PC-3 (cell line): Measurements from ENCODE around the gene STEAP1B. TPM values are rescaled to one million over a fixed set of nuclear protein-coding genes. Genes with fewer than 3 reads are reported as not detected.
"Not testable (repeated sequence)": the region's sequence is repeated elsewhere in the genome, so short reads cannot be mapped to it uniquely, and the experiment has no call there.

Experiments used
- ATAC-seq: fragments of 200-7000 bp; cut with Tn5 transposase; 2 replicates; pipeline ENCODE4 v1.9.1; 2020; ENCODE audit warnings: mild to moderate bottlenecking, moderate library complexity
- BruUV-seq: library from RNA; stranded (reverse); fragments of 400-500 nt; replicated peaks from 2 replicates; lab custom pipeline; 2021; lab: Mats Ljungman, UMichigan
- CTCF ChIA-PET: fragments of 300-600 bp; sonication (Branson Sonifier 250); formaldehyde crosslinking; loops from one replicate; lab custom pipeline; 2022; ENCODE audit warnings: antibody characterized with exemption; lab: Charles Lee
- POLR2A ChIA-PET: fragments of 300-600 bp; sonication (Branson Sonifier 250); formaldehyde crosslinking; loops from one replicate; lab custom pipeline; 2022; ENCODE audit warnings: antibody characterized with exemption; ENCODE audit not compliant: unreplicated experiment; lab: Charles Lee
- DNase-seq: peaks from one replicate; pipeline ENCODE4 v3.0.0-alpha.2; 2015
- H2AFZ ChIP-seq: fragments of 300-600 bp; sonication (generic); 2 replicates; pipeline ENCODE4 v1.6.0; 2016; ENCODE audit warnings: antibody characterized with exemption, low read length
- H3F3A ChIP-seq: fragments of 300-600 bp; sonication (generic); one replicate; pipeline ENCODE4 v1.6.0; 2017; ENCODE audit warnings: antibody characterized with exemption, low read length, control low read depth, mild to moderate bottlenecking; ENCODE audit not compliant: unreplicated experiment
- H3K27ac ChIP-seq: fragments of 300-600 bp; sonication (generic); 2 replicates; pipeline ENCODE4 v1.5.1; 2016; ENCODE audit warnings: mild to moderate bottlenecking, low read length
- H3K27me3 ChIP-seq: fragments of 300-600 bp; sonication (generic); 2 replicates; pipeline ENCODE4 v1.6.1; 2016; ENCODE audit warnings: low read length, mixed read lengths
- H3K36me3 ChIP-seq: fragments of 300-600 bp; sonication (generic); 2 replicates; pipeline ENCODE4 v1.6.1; 2016; ENCODE audit warnings: low read depth, mixed run types, low read length, mixed read lengths
- H3K4me1 ChIP-seq: fragments of 300-600 bp; sonication (generic); 2 replicates; pipeline ENCODE4 v1.5.1; 2016; ENCODE audit warnings: low read length; ENCODE audit not compliant: insufficient read depth
- H3K4me2 ChIP-seq: fragments of 300-600 bp; sonication (generic); 2 replicates; pipeline ENCODE4 v1.6.0; 2016; ENCODE audit warnings: low read length
- H3K4me3 ChIP-seq: fragments of 300-600 bp; sonication (generic); 2 replicates; pipeline ENCODE4 v1.5.1; 2016; ENCODE audit warnings: mild to moderate bottlenecking, low read length, mixed read lengths
- H3K79me2 ChIP-seq: fragments of 300-600 bp; sonication (generic); 2 replicates; pipeline ENCODE4 v1.6.1; 2017; ENCODE audit warnings: low read length, mixed read lengths
- H3K9ac ChIP-seq: fragments of 300-600 bp; sonication (generic); 2 replicates; pipeline ENCODE4 v1.6.0; 2016; ENCODE audit warnings: mild to moderate bottlenecking, low read length
- H3K9me2 ChIP-seq: fragments of 300-600 bp; sonication (generic); replicated peaks from 2 replicates; pipeline ENCODE4 v1.6.1; 2016; ENCODE audit warnings: mixed run types, low read length, mixed read lengths
- H3K9me3 ChIP-seq: fragments of 300-600 bp; sonication (generic); 2 replicates; pipeline ENCODE4 v1.6.1; 2016; ENCODE audit warnings: low read length, mixed read lengths
- H4K20me1 ChIP-seq: fragments of 300-600 bp; sonication (generic); 2 replicates; pipeline ENCODE4 v1.6.1; 2016; ENCODE audit warnings: low read length, mixed read lengths
- intact Hi-C: fragments of 100-400 bp; cut with micrococcal nuclease; formaldehyde crosslinking; loops from 2 replicates; pipeline ENCODE4 v1.9.0; 2023
- total RNA-seq: library from RNA; depleted of rRNA; stranded (reverse); fragments of >200 nt; gene quantifications from 2 replicates; pipeline ENCODE4 v1.2.3, GENCODE V29; 2014
- TF ChIP-seq, protein P1 (sequence below): fragments of 300-600 bp; sonication (generic); conservative IDR thresholded peaks from 2 replicates; pipeline ENCODE4 v1.5.1; 2017; ENCODE audit warnings: antibody characterized with exemption, low read depth, mild to moderate bottlenecking, low read length

The STEAP1B gene
- total RNA-seq, 1 experiment from 2014 or later: 0.47 TPM

DNA sequence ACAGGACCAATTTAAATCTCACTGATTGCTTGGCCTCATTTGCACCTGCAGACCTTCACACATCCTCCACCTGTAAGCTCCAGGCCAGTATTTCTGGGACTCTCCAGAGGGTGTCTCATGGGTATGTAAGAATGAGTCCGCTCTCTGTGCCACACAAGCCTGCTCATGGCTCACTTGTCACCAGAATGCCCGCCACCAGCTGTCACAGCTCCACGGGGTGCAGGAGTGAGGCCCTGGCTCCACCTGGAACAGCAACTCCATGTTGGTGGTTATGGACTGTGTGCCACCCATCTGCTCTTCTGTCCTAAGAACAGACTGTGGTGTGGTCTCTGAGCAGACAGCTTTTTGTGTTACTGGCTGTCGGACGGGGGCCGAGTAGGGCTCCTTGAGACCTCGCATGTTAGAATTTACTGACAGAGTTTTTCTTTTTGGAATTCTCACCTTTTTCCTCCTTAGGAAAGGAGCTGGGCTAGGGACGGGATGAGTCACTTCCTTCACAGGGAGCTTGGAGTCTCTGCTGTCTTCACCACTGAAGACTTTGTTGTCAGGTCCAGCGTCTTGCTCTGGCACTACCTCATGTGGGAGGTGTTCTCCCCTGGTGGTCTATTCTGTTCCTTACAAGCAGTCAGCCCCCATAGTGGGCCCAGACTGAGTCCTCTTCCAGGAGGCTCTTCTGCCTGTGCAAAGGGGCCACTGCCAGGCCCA, 6.5 kb upstream of the STEAP1B start:
- BruUV-seq, H3K79me2 ChIP-seq, H2AFZ ChIP-seq, H3K9me2 ChIP-seq, H3K4me2 ChIP-seq, POLR2A ChIA-PET, H3K4me3 ChIP-seq, H3K4me1 ChIP-seq, H3K9me3 ChIP-seq, H3K36me3 ChIP-seq, H4K20me1 ChIP-seq, intact Hi-C loops, DNase-seq, H3K27me3 ChIP-seq, H3F3A ChIP-seq, H3K9ac ChIP-seq, H3K27ac ChIP-seq, CTCF ChIA-PET: not testable (repeated sequence)
- peak; percentile 95 for ATAC-seq

DNA sequence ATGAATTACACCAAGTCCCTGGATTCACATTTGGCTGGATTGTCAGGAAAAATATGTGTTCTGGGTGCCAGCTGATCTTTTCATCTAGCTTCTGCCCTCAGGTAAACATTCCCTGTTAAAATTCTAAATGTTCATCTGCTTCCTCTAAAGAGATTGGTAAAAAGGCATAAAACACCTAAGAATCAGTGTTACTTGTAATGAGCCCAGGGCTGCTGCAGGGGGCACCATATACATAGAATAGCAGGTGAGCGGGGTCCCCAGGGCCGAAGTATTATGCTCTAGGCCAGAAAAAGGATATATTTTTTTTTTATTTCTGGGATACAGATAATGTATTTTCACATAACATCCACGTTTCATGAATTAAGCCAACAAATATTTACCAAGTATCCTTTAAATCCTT, 4.5 kb upstream of the STEAP1B start:
- TF ChIP-seq, protein P1, sequence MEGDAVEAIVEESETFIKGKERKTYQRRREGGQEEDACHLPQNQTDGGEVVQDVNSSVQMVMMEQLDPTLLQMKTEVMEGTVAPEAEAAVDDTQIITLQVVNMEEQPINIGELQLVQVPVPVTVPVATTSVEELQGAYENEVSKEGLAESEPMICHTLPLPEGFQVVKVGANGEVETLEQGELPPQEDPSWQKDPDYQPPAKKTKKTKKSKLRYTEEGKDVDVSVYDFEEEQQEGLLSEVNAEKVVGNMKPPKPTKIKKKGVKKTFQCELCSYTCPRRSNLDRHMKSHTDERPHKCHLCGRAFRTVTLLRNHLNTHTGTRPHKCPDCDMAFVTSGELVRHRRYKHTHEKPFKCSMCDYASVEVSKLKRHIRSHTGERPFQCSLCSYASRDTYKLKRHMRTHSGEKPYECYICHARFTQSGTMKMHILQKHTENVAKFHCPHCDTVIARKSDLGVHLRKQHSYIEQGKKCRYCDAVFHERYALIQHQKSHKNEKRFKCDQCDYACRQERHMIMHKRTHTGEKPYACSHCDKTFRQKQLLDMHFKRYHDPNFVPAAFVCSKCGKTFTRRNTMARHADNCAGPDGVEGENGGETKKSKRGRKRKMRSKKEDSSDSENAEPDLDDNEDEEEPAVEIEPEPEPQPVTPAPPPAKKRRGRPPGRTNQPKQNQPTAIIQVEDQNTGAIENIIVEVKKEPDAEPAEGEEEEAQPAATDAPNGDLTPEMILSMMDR: peak; percentile 43; the same call in 1 of the 2 replicates
- H3K79me2 ChIP-seq, H4K20me1 ChIP-seq, H3K36me3 ChIP-seq, BruUV-seq, CTCF ChIA-PET, H3K9me3 ChIP-seq, H3K4me3 ChIP-seq, DNase-seq, POLR2A ChIA-PET, H3K9ac ChIP-seq, H3K4me2 ChIP-seq, H3F3A ChIP-seq, H3K27me3 ChIP-seq, H3K9me2 ChIP-seq, intact Hi-C loops, H2AFZ ChIP-seq, H3K4me1 ChIP-seq, H3K27ac ChIP-seq, ATAC-seq: not testable (repeated sequence)

DNA sequence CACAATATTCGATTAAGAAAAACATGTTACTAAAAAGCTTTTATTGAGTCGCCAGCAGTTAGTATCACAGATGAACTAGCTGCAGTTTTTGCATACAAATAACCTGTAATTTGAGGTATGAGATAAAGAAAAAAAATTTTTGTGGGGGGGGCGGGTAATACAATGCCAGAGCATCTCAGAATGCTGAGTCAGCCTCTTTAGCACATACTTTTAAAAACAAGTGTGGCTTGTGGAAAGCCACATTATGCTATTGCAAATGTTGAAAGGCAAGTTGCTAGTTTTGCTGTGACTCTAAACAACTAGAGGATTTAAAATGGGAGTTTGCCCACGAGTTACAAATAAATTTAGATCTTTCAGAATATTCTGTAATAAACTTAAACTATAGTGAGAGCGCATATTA, 2.1 kb upstream of the STEAP1B start:
- H3K79me2 ChIP-seq, H3F3A ChIP-seq, BruUV-seq, H3K9ac ChIP-seq, H3K36me3 ChIP-seq, H3K4me3 ChIP-seq, CTCF ChIA-PET, H3K27ac ChIP-seq, ATAC-seq, H2AFZ ChIP-seq, H3K4me2 ChIP-seq, H3K4me1 ChIP-seq, H3K27me3 ChIP-seq, intact Hi-C loops, H3K9me2 ChIP-seq, DNase-seq, H4K20me1 ChIP-seq, H3K9me3 ChIP-seq, POLR2A ChIA-PET: not testable (repeated sequence)

DNA sequence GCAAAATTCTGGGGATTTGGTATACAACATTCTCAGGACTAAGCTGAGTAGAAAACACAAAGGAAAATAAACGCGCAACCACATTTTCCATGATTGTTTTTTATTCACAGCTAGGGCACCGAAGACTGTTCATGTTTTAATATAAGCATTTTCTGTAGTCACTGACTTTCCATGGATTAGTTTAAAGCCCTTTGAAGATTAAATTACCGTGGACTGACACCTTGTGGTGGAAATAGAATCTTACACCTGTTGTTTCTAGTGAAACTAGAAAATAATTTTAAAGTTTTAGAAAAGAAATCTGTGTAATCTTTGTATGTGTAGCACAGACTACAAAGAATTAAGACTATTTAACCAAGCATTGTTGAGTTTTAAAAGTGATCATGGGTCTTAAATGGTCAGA, 1.3 kb upstream of the STEAP1B start:
- intact Hi-C loops: loop anchor here (2.0 kb wide), 2 partner anchors 391 to 399 kb away; no protein-coding TSS in a partner anchor
- H4K20me1 ChIP-seq, H3K9me2 ChIP-seq, H2AFZ ChIP-seq, H3K27ac ChIP-seq, H3F3A ChIP-seq, BruUV-seq, H3K9ac ChIP-seq, H3K79me2 ChIP-seq, H3K27me3 ChIP-seq, ATAC-seq, H3K4me1 ChIP-seq, H3K36me3 ChIP-seq, H3K9me3 ChIP-seq, POLR2A ChIA-PET, H3K4me3 ChIP-seq, H3K4me2 ChIP-seq: not testable (repeated sequence)
- TF ChIP-seq, protein P1: peak; percentile 49
- CTCF ChIA-PET: interaction anchor here (1.6 kb wide), 1 partner anchor 391 kb away, joined by 3 read pairs; no protein-coding TSS in a partner anchor
- peak; percentile 71 for DNase-seq
